ENCODE results near the gene TMEM163.
A peak's percentile ranks its signal among the peaks of the same experiment; 100 is the strongest.

The TMEM163 gene

GRCh38 chr2:134578316-134578715 lies 140.5 kb downstream of the TMEM163 start:
- TF ChIP-seq, protein P1, sequence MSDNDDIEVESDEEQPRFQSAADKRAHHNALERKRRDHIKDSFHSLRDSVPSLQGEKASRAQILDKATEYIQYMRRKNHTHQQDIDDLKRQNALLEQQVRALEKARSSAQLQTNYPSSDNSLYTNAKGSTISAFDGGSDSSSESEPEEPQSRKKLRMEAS (IDR thresholded peaks at IDR 0.05; ENCODE audit: low read depth, low read length), result no peak
- TF ChIP-seq POLR2A (IDR thresholded peaks at IDR 0.05; ENCODE audit: extremely low read depth, insufficient read length) (no peak), CTCF (IDR thresholded peaks at IDR 0.05; ENCODE audit: low read depth, low read length) (no peak), MYC (IDR thresholded peaks at IDR 0.05; ENCODE audit: low read depth, low read length) (no peak)
- DNase-seq (ENCODE audit: low read depth), result no peak
- no peak overlapping the region for H3K4me3 ChIP-seq (ENCODE audit: low read depth, low read length)

DNA sequence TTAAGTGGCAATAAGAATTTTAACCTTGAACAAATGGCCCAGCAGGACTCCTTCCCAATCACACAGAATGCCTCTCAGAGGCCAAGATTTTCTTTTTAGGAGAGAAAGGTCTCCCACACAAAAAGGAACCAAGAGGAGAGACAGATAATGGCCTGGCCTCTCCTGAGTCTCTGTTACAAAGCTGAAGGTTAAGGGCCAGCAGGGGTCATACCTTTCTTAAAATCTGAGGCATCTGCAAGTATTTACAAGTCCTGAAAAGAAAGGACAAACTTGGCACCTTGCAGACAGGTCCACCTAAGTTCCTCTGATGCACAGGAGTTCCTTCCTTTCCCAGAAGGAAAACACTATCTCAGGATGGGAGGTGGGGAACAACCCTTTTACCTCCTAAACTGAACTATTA lies 142.3 kb downstream of the TMEM163 start:
- no peak for DNase-seq (ENCODE audit: low read depth)
- H3K4me3 ChIP-seq (ENCODE audit: low read depth, low read length), result no peak overlapping the region
- TF ChIP-seq MYC (IDR thresholded peaks at IDR 0.05; ENCODE audit: low read depth, low read length), result no peak
- no peak for TF ChIP-seq CTCF (IDR thresholded peaks at IDR 0.05; ENCODE audit: low read depth, low read length)
- TF ChIP-seq, protein P1 (IDR thresholded peaks at IDR 0.05; ENCODE audit: low read depth, low read length), result no peak
- TF ChIP-seq POLR2A (IDR thresholded peaks at IDR 0.05; ENCODE audit: extremely low read depth, insufficient read length), result no peak

DNA sequence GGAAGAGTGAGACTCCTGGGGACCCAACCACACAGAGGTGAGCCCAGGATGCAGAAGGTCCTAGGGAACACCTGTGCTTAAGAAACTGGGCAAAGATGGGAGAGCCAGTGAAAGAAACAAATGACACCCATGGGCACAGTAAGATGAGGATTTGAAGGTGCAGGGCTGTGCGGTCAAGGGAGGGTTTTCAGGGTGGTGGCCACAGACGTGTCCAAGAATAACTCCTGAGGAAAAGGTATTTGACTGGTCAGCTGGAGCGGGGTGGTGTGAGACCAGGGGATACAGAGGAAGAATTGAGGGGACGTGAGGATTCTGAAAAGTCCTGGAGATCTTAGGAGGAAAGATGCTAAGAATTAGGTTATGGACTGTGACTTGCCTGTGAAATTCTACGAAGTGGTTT lies 142.9 kb downstream of the TMEM163 start:
- TF ChIP-seq POLR2A (IDR thresholded peaks at IDR 0.05; ENCODE audit: extremely low read depth, insufficient read length) (no peak), CTCF (IDR thresholded peaks at IDR 0.05; ENCODE audit: low read depth, low read length) (no peak), MYC (IDR thresholded peaks at IDR 0.05; ENCODE audit: low read depth, low read length) (no peak)
- TF ChIP-seq, protein P1 (IDR thresholded peaks at IDR 0.05; ENCODE audit: low read depth, low read length), result no peak
- DNase-seq (ENCODE audit: low read depth), result no peak
- H3K4me3 ChIP-seq (ENCODE audit: low read depth, low read length), result no peak overlapping the region

GRCh38 chr2:134574611-134575330 lies 144.0 kb downstream of the TMEM163 start:
- no peak for TF ChIP-seq MYC (IDR thresholded peaks at IDR 0.05; ENCODE audit: low read depth, low read length)
- TF ChIP-seq, protein P1 (IDR thresholded peaks at IDR 0.05; ENCODE audit: low read depth, low read length), result no peak
- TF ChIP-seq CTCF (IDR thresholded peaks at IDR 0.05; ENCODE audit: low read depth, low read length), result no peak
- no peak for TF ChIP-seq POLR2A (IDR thresholded peaks at IDR 0.05; ENCODE audit: extremely low read depth, insufficient read length)
- peak; percentile 5 for DNase-seq (ENCODE audit: low read depth)
- no peak overlapping the region for H3K4me3 ChIP-seq (ENCODE audit: low read depth, low read length)

DNA sequence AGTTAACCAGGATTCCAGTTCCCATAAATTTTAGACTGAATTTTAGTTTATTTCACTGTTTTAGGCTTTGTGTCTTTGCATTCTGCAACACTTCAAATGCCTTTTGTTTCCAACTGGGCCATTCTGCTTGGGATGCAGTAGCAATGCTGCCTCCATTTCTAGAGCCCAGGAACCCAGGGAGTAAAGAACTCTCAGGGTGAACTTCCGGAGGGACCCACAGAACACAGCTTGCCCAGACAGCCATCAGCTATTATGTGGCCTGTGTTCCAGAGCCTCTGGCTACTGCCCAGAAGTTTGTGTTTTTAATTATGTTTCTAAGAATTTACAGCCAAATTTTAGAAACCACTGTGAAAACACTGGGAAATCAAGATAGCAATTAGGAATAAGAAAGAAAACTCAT lies 145.1 kb downstream of the TMEM163 start:
- TF ChIP-seq POLR2A (IDR thresholded peaks at IDR 0.05; ENCODE audit: extremely low read depth, insufficient read length), result no peak
- TF ChIP-seq CTCF (IDR thresholded peaks at IDR 0.05; ENCODE audit: low read depth, low read length), result no peak
- no peak for TF ChIP-seq MYC (IDR thresholded peaks at IDR 0.05; ENCODE audit: low read depth, low read length)
- TF ChIP-seq, protein P1 (IDR thresholded peaks at IDR 0.05; ENCODE audit: low read depth, low read length), result no peak

More for the DNA sequence above, 145.1 kb downstream of the TMEM163 start:
- H3K4me3 ChIP-seq (ENCODE audit: low read depth, low read length), result no peak overlapping the region
- DNase-seq (ENCODE audit: low read depth), result no peak

Measured in NB4 (cell line).